Liver (tissue), 9 donors: Measurements from ENCODE around the gene AFAP1. TPM values are rescaled to one million over a fixed set of nuclear protein-coding genes. Genes with fewer than 3 reads are reported as not detected.

Experiments
- DNase-seq: peaks from one replicate; pipeline ENCODE4 v3.0.0-alpha.2; 2017; ENCODE audit warnings: low spot score
- H3K27ac ChIP-seq, 2 donors: one replicate each; pipeline ENCODE4 v1.7.0; 2013; ENCODE audit warnings: inconsistent platforms in 2 of 2, low read length in 2 of 2, control low read depth in 1 of 2, low read depth in 1 of 2, mild to moderate bottlenecking in 1 of 2
- H3K27me3 ChIP-seq, 4 donors: one replicate each; pipeline versions ENCODE4 v1.6.1 to v1.7.0; 2013; ENCODE audit warnings: low read length in 3 of 4, inconsistent platforms in 1 of 4, mild to moderate bottlenecking in 1 of 4, moderate library complexity in 1 of 4; ENCODE audit not compliant: control insufficient read depth in 4 of 4, insufficient read depth in 4 of 4
- H3K36me3 ChIP-seq, 4 donors: one replicate each; pipeline versions ENCODE4 v1.6.1 to v1.7.0; 2013; ENCODE audit warnings: low read length in 3 of 4, mild to moderate bottlenecking in 3 of 4, low read depth in 1 of 4, moderate library complexity in 1 of 4; ENCODE audit not compliant: control insufficient read depth in 4 of 4, insufficient read depth in 3 of 4
- H3K4me1 ChIP-seq, 4 donors: one replicate each; pipeline versions ENCODE4 v1.6.1 to v1.7.0; 2013; ENCODE audit warnings: low read length in 3 of 4, mild to moderate bottlenecking in 3 of 4, moderate library complexity in 1 of 4; ENCODE audit not compliant: control insufficient read depth in 4 of 4, insufficient read depth in 4 of 4
- H3K4me3 ChIP-seq, 3 donors: one replicate each; pipeline versions ENCODE4 v1.6.1 to v1.7.0; 2013; ENCODE audit warnings: low read length in 3 of 3, control low read depth in 1 of 3, low read depth in 1 of 3, mild to moderate bottlenecking in 1 of 3
- H3K9ac ChIP-seq, 2 donors: one replicate each; pipeline ENCODE4 v1.7.0; 2013; ENCODE audit warnings: low read length in 2 of 2, mild to moderate bottlenecking in 2 of 2, moderate library complexity in 2 of 2, control low read depth in 1 of 2, low read depth in 1 of 2
- H3K9me3 ChIP-seq, 4 donors: one replicate each; pipeline versions ENCODE4 v1.6.1 to v1.7.0; 2013; ENCODE audit warnings: low read length in 3 of 4; ENCODE audit not compliant: control insufficient read depth in 4 of 4
- EGR1 ChIP-seq, 2 donors: IDR thresholded peaks; 2 replicates each; pipeline ENCODE4 v1.6.1; 2016 to 2018; ENCODE audit warnings: antibody characterized with exemption in 2 of 2, low read depth in 2 of 2
- FOXA1 ChIP-seq: IDR thresholded peaks from 2 replicates; pipeline ENCODE4 v1.6.1; 2016; ENCODE audit warnings: antibody characterized with exemption
- FOXA2 ChIP-seq: IDR thresholded peaks from 2 replicates; pipeline ENCODE4 v1.6.1; 2016; ENCODE audit warnings: antibody characterized with exemption
- GABPA ChIP-seq, 2 donors: IDR thresholded peaks in 1 of 2; conservative IDR thresholded peaks in 1 of 2; 2 replicates each; pipeline ENCODE4 v1.6.1; 2016; ENCODE audit warnings: antibody characterized with exemption in 2 of 2, mild to moderate bottlenecking in 1 of 2, moderate library complexity in 1 of 2
- HNF4A ChIP-seq, 2 donors: conservative IDR thresholded peaks; 2 replicates each; pipeline ENCODE4 v1.6.1; 2016; ENCODE audit warnings: antibody characterized with exemption in 2 of 2, mild to moderate bottlenecking in 2 of 2
- HNF4G ChIP-seq: IDR thresholded peaks from 2 replicates; pipeline ENCODE4 v1.6.1; 2016; ENCODE audit warnings: antibody characterized with exemption
- JUND ChIP-seq, 2 donors: IDR thresholded peaks; 2 replicates each; pipeline ENCODE4 v1.6.1; 2016; ENCODE audit warnings: antibody characterized with exemption in 2 of 2
- NR2F2 ChIP-seq: IDR thresholded peaks from 2 replicates; pipeline ENCODE4 v1.6.1; 2016; ENCODE audit warnings: antibody characterized with exemption
- RAD21 ChIP-seq, 2 donors: IDR thresholded peaks; 2 replicates each; pipeline ENCODE4 v1.6.1; 2016; ENCODE audit warnings: antibody characterized with exemption in 2 of 2, mild to moderate bottlenecking in 2 of 2
- RXRA ChIP-seq, 2 donors: IDR thresholded peaks; 2 replicates each; pipeline ENCODE4 v1.6.1; 2017 to 2018; ENCODE audit warnings: antibody characterized with exemption in 2 of 2, mild to moderate bottlenecking in 1 of 2
- SP1 ChIP-seq: IDR thresholded peaks from 2 replicates; pipeline ENCODE4 v1.6.1; 2018; ENCODE audit warnings: antibody characterized with exemption, mild to moderate bottlenecking
- TAF1 ChIP-seq: conservative IDR thresholded peaks from 2 replicates; pipeline ENCODE4 v1.6.1; 2016; ENCODE audit warnings: antibody characterized with exemption, mild to moderate bottlenecking
- YY1 ChIP-seq: IDR thresholded peaks from 2 replicates; pipeline ENCODE4 v1.6.1; 2016; ENCODE audit warnings: antibody characterized with exemption, mild to moderate bottlenecking
- WGBS: extraction: QIAGEN DNeasy Blood & Tissue Kit; methylation state at CpG from one replicate; pipeline ENCODE4 v1.1.7; 2013; 5-methylcytosine and 5-hydroxymethylcytosine counted together
- polyA plus RNA-seq, 2 donors: library from polyadenylated mRNA; stranded (reverse) in 1 of 2; unstranded in 1 of 2; fragments of 200-250 nt in 1 of 2; fragments of >200 nt in 1 of 2; fragmentation: Nextera tagmentation in 1 of 2; extraction: Ambion mirVana in 1 of 2; gene quantifications; one replicate each; pipeline versions ENCODE4 v1.2.1 to v1.2.3, GENCODE V29; 2013 to 2015
- total RNA-seq, 2 donors: library from RNA; depleted of rRNA; stranded (reverse); fragments of >200 nt; gene quantifications; one replicate each; pipeline ENCODE4 v1.2.3, GENCODE V29; 2014
- TF ChIP-seq, protein P1 (sequence below): IDR thresholded peaks from 2 replicates; pipeline ENCODE4 v1.6.1; 2016; ENCODE audit warnings: antibody characterized with exemption
- TF ChIP-seq, protein P2 (sequence below): fragments of 150-350 bp; IDR thresholded peaks from 2 replicates; pipeline ENCODE4 v1.5.1; 2017; ENCODE audit warnings: improper control_type of control experiment, low read depth, low read length; ENCODE audit not compliant: missing input control
- TF ChIP-seq, protein P3 (sequence below): IDR thresholded peaks from 2 replicates; pipeline ENCODE4 v1.6.1; 2016; ENCODE audit warnings: antibody characterized with exemption, mild to moderate bottlenecking
- TF ChIP-seq, protein P4 (sequence below): IDR thresholded peaks from 2 replicates; pipeline ENCODE4 v1.6.1; 2016; ENCODE audit warnings: antibody characterized with exemption
- TF ChIP-seq, protein P5 (sequence below): IDR thresholded peaks from 2 replicates; pipeline ENCODE4 v1.6.1; 2016; ENCODE audit warnings: antibody characterized with exemption
- donor health status: healthy.
- donor health status: healthy.
- donor health status: healthy.
- donor health status: healthy.
- donor health status: healthy.

The AFAP1 gene
- total and polyA plus RNA-seq, 4 donors = 0.40 to 3.2 (median 1.6) TPM

DNA sequence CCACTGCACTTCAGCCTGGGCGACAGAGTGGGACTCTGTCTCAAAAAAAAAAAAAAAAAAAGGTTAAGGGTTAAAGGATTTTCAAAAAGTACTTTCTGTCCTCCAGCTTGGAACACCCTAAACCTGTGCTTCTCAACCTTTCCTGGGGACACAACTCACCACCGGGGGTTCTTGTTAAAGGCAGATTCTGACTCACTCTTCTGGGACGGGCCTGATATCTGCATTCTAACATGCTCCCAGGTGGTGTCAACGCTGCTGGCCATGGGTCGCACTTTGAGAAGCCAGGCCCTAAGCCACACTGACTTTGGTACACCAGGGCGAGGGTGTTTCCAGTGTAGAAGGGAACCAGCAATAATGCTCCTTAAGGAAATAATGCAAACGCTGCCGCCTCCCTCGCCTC, 46.1 kb downstream of the AFAP1 start:
- no peak for DNase-seq
- H3K4me1 ChIP-seq = no peaks in the 10 kb centered on the region
- H3K36me3 ChIP-seq = no peaks in the 10 kb centered on the region
- TF ChIP-seq HNF4A (conservative IDR thresholded peaks at IDR 0.05) (no peak), RAD21 (IDR thresholded peaks at IDR 0.05) (no peak), TAF1 (no peak), SP1 (no peak), FOXA1 (no peak), RXRA (IDR thresholded peaks at IDR 0.05) (no peak)
- TF ChIP-seq, protein P1, sequence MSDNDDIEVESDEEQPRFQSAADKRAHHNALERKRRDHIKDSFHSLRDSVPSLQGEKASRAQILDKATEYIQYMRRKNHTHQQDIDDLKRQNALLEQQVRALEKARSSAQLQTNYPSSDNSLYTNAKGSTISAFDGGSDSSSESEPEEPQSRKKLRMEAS = no peak
- WGBS = 93% methylated on average over 9 of the region's 9 CpGs
- H3K4me3 ChIP-seq = no peak overlapping the region
- H3K27me3 ChIP-seq = peaks cover 0 to 2% (median 0%) of the 10 kb centered on the region in 4 donors
- no peak overlapping the region for H3K27ac ChIP-seq
- H3K9ac ChIP-seq = no peak overlapping the region
- H3K9me3 ChIP-seq = peaks cover 0 to 2% (median 0%) of the 10 kb centered on the region in 4 donors

DNA sequence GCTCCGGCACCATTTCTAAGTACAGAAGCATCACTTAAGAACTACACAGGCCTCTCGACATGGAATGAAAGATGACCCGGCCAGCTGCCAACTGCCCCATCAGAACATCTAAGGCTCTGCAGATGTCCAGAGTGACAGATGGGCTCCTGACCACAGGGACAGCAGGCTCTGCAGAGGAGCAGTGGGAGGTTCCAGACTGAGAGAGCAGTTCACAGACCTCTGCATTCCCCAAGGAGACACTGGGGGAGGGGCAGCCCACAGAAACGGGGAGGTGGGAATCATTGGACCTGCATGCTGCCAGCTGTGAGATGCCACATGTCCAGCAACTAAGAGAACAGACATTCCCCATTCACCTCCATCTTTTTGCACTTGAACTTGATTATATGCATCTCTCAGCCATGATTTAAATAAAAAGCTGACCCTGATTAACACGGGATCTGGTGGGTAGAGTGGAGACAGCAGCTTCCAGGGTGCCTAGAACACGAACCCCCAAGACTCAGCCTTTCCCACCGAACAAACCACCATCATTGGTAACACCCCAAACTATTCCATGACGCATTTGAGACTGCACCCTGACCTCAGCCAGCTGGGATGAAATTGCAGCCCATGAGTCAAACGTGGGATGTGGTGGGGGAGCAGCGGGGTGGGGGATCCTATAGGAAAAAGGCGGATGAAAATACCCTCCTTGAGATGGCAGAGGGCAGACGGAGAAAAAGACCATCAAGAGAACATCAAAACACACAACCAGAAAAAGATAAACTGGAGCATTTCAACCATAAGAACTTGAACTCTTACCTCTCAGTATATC, 47.2 kb downstream of the AFAP1 start:
- no peaks in the 10 kb centered on the region for H3K36me3 ChIP-seq
- H3K4me3 ChIP-seq = no peak overlapping the region
- no peaks in the 10 kb centered on the region for H3K4me1 ChIP-seq
- TF ChIP-seq HNF4A (conservative IDR thresholded peaks at IDR 0.05) (no peak), RXRA (IDR thresholded peaks at IDR 0.05) (no peak), FOXA1 (no peak), RAD21 (IDR thresholded peaks at IDR 0.05) (no peak), YY1 (no peak), TAF1 (no peak), HNF4G (no peak), SP1 (no peak), GABPA (IDR thresholded peaks at IDR 0.05 in 1 of 2, conservative IDR thresholded peaks at IDR 0.05 in 1 of 2) (no peak), JUND (IDR thresholded peaks at IDR 0.05) (no peak), EGR1 (IDR thresholded peaks at IDR 0.05; ENCODE audit: low read depth in 2 of 2) (no peak), FOXA2 (no peak), NR2F2 (no peak)
- TF ChIP-seq, protein P1 = no peak
- TF ChIP-seq, protein P2, sequence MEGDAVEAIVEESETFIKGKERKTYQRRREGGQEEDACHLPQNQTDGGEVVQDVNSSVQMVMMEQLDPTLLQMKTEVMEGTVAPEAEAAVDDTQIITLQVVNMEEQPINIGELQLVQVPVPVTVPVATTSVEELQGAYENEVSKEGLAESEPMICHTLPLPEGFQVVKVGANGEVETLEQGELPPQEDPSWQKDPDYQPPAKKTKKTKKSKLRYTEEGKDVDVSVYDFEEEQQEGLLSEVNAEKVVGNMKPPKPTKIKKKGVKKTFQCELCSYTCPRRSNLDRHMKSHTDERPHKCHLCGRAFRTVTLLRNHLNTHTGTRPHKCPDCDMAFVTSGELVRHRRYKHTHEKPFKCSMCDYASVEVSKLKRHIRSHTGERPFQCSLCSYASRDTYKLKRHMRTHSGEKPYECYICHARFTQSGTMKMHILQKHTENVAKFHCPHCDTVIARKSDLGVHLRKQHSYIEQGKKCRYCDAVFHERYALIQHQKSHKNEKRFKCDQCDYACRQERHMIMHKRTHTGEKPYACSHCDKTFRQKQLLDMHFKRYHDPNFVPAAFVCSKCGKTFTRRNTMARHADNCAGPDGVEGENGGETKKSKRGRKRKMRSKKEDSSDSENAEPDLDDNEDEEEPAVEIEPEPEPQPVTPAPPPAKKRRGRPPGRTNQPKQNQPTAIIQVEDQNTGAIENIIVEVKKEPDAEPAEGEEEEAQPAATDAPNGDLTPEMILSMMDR = no peak
- TF ChIP-seq, protein P3, sequence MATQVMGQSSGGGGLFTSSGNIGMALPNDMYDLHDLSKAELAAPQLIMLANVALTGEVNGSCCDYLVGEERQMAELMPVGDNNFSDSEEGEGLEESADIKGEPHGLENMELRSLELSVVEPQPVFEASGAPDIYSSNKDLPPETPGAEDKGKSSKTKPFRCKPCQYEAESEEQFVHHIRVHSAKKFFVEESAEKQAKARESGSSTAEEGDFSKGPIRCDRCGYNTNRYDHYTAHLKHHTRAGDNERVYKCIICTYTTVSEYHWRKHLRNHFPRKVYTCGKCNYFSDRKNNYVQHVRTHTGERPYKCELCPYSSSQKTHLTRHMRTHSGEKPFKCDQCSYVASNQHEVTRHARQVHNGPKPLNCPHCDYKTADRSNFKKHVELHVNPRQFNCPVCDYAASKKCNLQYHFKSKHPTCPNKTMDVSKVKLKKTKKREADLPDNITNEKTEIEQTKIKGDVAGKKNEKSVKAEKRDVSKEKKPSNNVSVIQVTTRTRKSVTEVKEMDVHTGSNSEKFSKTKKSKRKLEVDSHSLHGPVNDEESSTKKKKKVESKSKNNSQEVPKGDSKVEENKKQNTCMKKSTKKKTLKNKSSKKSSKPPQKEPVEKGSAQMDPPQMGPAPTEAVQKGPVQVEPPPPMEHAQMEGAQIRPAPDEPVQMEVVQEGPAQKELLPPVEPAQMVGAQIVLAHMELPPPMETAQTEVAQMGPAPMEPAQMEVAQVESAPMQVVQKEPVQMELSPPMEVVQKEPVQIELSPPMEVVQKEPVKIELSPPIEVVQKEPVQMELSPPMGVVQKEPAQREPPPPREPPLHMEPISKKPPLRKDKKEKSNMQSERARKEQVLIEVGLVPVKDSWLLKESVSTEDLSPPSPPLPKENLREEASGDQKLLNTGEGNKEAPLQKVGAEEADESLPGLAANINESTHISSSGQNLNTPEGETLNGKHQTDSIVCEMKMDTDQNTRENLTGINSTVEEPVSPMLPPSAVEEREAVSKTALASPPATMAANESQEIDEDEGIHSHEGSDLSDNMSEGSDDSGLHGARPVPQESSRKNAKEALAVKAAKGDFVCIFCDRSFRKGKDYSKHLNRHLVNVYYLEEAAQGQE = no peak
- TF ChIP-seq, protein P4, sequence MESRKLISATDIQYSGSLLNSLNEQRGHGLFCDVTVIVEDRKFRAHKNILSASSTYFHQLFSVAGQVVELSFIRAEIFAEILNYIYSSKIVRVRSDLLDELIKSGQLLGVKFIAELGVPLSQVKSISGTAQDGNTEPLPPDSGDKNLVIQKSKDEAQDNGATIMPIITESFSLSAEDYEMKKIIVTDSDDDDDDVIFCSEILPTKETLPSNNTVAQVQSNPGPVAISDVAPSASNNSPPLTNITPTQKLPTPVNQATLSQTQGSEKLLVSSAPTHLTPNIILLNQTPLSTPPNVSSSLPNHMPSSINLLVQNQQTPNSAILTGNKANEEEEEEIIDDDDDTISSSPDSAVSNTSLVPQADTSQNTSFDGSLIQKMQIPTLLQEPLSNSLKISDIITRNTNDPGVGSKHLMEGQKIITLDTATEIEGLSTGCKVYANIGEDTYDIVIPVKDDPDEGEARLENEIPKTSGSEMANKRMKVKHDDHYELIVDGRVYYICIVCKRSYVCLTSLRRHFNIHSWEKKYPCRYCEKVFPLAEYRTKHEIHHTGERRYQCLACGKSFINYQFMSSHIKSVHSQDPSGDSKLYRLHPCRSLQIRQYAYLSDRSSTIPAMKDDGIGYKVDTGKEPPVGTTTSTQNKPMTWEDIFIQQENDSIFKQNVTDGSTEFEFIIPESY = no peak
- TF ChIP-seq, protein P5, sequence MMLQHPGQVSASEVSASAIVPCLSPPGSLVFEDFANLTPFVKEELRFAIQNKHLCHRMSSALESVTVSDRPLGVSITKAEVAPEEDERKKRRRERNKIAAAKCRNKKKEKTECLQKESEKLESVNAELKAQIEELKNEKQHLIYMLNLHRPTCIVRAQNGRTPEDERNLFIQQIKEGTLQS = no peak
- peaks cover 0 to 4% (median under 1%) of the 10 kb centered on the region in 4 donors for H3K9me3 ChIP-seq
- no peaks in the 10 kb centered on the region for H3K27me3 ChIP-seq
- WGBS = 66% methylated on average over 12 of the region's 12 CpGs
- DNase-seq = no peak
- no peak overlapping the region for H3K27ac ChIP-seq
- H3K9ac ChIP-seq = no peak overlapping the region
